ENCODE results near the gene LRMDA. TPM values are rescaled to one million over a fixed set of nuclear protein-coding genes. Genes with fewer than 3 reads are reported as not detected.

The LRMDA gene
- total and polyA plus RNA-seq, 2 of the 13 experiments (the other 11 are each of a cell fraction or from before 2014, with no cell fraction given), result 13.4 to 22.0 TPM

DNA sequence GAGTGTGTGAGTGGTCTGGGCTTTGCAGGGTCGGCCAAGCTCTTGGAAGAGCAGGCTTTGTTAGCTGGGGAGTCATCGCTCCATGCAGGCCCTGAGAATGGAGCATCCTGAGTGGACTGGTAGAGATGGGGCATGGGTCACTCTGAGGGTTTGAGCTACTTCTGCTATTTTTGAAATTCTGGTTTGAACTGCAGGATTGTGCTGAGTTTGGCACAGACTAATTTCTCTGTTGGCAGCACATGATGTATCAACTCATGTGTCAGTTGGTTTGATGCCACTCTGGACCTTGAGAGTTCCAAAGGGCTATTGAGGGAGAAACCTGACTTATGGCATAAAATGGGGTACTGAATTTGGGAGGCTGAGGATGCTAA, 56.3 kb downstream of the LRMDA start:
- WGBS (ENCODE audit: low lambda C conversion rate), result 100% methylated on average over 2 of the region's 2 CpGs
- peaks cover 16% of the 10 kb centered on the region for H3K9me3 ChIP-seq (ENCODE audit: low read length)
- no peaks in the 10 kb centered on the region for H3K4me1 ChIP-seq (ENCODE audit: insufficient read depth, low read length)
- intact Hi-C loops (cut with micrococcal nuclease; ENCODE audit: unreplicated experiment) (no loop called here), in situ Hi-C loops (cut with HindIII; ENCODE audit: extremely low pct_ligation_motif_present, low pct_unique_long_range_greater_than_20kb) (no loop called here)
- H2AFZ ChIP-seq (ENCODE audit: low read length), result no peak overlapping the region
- TF ChIP-seq, protein P1, sequence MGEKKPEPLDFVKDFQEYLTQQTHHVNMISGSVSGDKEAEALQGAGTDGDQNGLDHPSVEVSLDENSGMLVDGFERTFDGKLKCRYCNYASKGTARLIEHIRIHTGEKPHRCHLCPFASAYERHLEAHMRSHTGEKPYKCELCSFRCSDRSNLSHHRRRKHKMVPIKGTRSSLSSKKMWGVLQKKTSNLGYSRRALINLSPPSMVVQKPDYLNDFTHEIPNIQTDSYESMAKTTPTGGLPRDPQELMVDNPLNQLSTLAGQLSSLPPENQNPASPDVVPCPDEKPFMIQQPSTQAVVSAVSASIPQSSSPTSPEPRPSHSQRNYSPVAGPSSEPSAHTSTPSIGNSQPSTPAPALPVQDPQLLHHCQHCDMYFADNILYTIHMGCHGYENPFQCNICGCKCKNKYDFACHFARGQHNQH (CRISPR knock-in tag; IDR thresholded peaks at IDR 0.05), result no peak
- no peak for TF ChIP-seq PPARG (CRISPR knock-in tag; conservative IDR thresholded peaks at IDR 0.05)
- TF ChIP-seq RARG (CRISPR knock-in tag; IDR thresholded peaks at IDR 0.05; ENCODE audit: low read depth), result no peak
- no peak for TF ChIP-seq ZNF12 (CRISPR knock-in tag; IDR thresholded peaks at IDR 0.05)
- TF ChIP-seq, protein P2, sequence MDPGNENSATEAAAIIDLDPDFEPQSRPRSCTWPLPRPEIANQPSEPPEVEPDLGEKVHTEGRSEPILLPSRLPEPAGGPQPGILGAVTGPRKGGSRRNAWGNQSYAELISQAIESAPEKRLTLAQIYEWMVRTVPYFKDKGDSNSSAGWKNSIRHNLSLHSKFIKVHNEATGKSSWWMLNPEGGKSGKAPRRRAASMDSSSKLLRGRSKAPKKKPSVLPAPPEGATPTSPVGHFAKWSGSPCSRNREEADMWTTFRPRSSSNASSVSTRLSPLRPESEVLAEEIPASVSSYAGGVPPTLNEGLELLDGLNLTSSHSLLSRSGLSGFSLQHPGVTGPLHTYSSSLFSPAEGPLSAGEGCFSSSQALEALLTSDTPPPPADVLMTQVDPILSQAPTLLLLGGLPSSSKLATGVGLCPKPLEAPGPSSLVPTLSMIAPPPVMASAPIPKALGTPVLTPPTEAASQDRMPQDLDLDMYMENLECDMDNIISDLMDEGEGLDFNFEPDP (CRISPR knock-in tag; conservative IDR thresholded peaks at IDR 0.05), result no peak
- TF ChIP-seq JDP2 (CRISPR knock-in tag; IDR thresholded peaks at IDR 0.05; ENCODE audit: borderline replicate concordance), result no peak
- TF ChIP-seq, protein P3, sequence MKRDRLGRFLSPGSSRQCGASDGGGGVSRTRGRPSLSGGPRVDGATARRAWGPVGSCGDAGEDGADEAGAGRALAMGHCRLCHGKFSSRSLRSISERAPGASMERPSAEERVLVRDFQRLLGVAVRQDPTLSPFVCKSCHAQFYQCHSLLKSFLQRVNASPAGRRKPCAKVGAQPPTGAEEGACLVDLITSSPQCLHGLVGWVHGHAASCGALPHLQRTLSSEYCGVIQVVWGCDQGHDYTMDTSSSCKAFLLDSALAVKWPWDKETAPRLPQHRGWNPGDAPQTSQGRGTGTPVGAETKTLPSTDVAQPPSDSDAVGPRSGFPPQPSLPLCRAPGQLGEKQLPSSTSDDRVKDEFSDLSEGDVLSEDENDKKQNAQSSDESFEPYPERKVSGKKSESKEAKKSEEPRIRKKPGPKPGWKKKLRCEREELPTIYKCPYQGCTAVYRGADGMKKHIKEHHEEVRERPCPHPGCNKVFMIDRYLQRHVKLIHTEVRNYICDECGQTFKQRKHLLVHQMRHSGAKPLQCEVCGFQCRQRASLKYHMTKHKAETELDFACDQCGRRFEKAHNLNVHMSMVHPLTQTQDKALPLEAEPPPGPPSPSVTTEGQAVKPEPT (CRISPR knock-in tag; IDR thresholded peaks at IDR 0.05; ENCODE audit: low read depth), result no peak
- no peak for TF ChIP-seq TRIM24 (CRISPR knock-in tag; IDR thresholded peaks at IDR 0.05)
- TF ChIP-seq GZF1 (CRISPR knock-in tag; IDR thresholded peaks at IDR 0.05), result no peak
- TF ChIP-seq, protein P4, sequence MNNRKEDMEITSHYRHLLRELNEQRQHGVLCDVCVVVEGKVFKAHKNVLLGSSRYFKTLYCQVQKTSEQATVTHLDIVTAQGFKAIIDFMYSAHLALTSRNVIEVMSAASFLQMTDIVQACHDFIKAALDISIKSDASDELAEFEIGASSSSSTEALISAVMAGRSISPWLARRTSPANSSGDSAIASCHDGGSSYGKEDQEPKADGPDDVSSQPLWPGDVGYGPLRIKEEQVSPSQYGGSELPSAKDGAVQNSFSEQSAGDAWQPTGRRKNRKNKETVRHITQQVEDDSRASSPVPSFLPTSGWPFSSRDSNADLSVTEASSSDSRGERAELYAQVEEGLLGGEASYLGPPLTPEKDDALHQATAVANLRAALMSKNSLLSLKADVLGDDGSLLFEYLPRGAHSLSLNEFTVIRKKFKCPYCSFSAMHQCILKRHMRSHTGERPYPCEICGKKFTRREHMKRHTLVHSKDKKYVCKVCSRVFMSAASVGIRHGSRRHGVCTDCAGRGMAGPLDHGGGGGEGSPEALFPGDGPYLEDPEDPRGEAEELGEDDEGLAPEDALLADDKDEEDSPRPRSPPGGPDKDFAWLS (CRISPR knock-in tag; IDR thresholded peaks at IDR 0.05; ENCODE audit: borderline replicate concordance), result no peak
- no peak for TF ChIP-seq ZNF816 (CRISPR knock-in tag; IDR thresholded peaks at IDR 0.05; ENCODE audit: borderline replicate concordance)
- TF ChIP-seq, protein P5, sequence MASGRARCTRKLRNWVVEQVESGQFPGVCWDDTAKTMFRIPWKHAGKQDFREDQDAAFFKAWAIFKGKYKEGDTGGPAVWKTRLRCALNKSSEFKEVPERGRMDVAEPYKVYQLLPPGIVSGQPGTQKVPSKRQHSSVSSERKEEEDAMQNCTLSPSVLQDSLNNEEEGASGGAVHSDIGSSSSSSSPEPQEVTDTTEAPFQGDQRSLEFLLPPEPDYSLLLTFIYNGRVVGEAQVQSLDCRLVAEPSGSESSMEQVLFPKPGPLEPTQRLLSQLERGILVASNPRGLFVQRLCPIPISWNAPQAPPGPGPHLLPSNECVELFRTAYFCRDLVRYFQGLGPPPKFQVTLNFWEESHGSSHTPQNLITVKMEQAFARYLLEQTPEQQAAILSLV (CRISPR knock-in tag; IDR thresholded peaks at IDR 0.05; ENCODE audit: borderline replicate concordance), result no peak
- TF ChIP-seq, protein P6, sequence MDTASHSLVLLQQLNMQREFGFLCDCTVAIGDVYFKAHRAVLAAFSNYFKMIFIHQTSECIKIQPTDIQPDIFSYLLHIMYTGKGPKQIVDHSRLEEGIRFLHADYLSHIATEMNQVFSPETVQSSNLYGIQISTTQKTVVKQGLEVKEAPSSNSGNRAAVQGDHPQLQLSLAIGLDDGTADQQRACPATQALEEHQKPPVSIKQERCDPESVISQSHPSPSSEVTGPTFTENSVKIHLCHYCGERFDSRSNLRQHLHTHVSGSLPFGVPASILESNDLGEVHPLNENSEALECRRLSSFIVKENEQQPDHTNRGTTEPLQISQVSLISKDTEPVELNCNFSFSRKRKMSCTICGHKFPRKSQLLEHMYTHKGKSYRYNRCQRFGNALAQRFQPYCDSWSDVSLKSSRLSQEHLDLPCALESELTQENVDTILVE (CRISPR knock-in tag; IDR thresholded peaks at IDR 0.05), result no peak
- no peak for TF ChIP-seq ZNF782 (CRISPR knock-in tag; IDR thresholded peaks at IDR 0.05; ENCODE audit: borderline replicate concordance)
- TF ChIP-seq NPAS2 (CRISPR knock-in tag; IDR thresholded peaks at IDR 0.05; ENCODE audit: borderline replicate concordance), result no peak
- TF ChIP-seq ZFP1 (CRISPR knock-in tag; IDR thresholded peaks at IDR 0.05), result no peak
- H4K20me1 ChIP-seq (ENCODE audit: insufficient read depth, low read length), result no peaks in the 10 kb centered on the region
- BruUV-seq (replicated peaks), result no TSS peak
- DNase-seq (ENCODE audit: low spot score) (no peak), FAIRE-seq (no peak), ATAC-seq (no peak)
- peaks cover 0 to 2% of the 10 kb centered on the region in 2 experiments; a peak in 1 of 5 replicates for H3K36me3 ChIP-seq (replicated peaks in 1 of 2; ENCODE audit: control insufficient read depth in 1 of 2, insufficient read depth in 2 of 2, low read length in 2 of 2)
- H3K27ac ChIP-seq (ENCODE audit: extremely low read length, insufficient read depth, low read length), result no peak overlapping the region
- peaks cover 4% of the 10 kb centered on the region for H3K79me2 ChIP-seq (ENCODE audit: insufficient read depth, low read length)
- H3K4me3 ChIP-seq (replicated peaks in 1 of 3; ENCODE audit: insufficient read depth in 1 of 3, low read depth in 2 of 3, low read length in 3 of 3), result no peak overlapping the region
- H3K4me2 ChIP-seq (ENCODE audit: low read depth, low read length), result no peak overlapping the region
- no peak overlapping the region for H3K9ac ChIP-seq (ENCODE audit: insufficient read depth, low read depth, low read length)
- POLR2A ChIA-PET, result interaction anchor here (0.7 kb wide), 1 partner anchor 85 kb away, joined by 4 read pairs; no protein-coding TSS in a partner anchor
- CTCF ChIA-PET (ENCODE audit: low intra/inter-chr PET ratio, low total read pairs), result no interaction called here
- H3K27me3 ChIP-seq (ENCODE audit: control insufficient read depth in 1 of 2, insufficient read depth in 2 of 2, low read length in 2 of 2), result no peaks in the 10 kb centered on the region

Data from HepG2 (cell line).